Cerebellar cortex (tissue), 1 donor: ENCODE results near the gene TMCC3.
A peak's percentile ranks its signal among the peaks of the same experiment; 100 is the strongest.
"Not testable (repeated sequence)": the region's sequence is repeated elsewhere in the genome, so short reads cannot be mapped to it uniquely, and the experiment has no call there.

Experiments used
- DNase-seq: peaks from one replicate; pipeline ENCODE4 v3.0.0-alpha.2; 2015; ENCODE audit warnings: low spot score

TMCC3 gene, protein sequence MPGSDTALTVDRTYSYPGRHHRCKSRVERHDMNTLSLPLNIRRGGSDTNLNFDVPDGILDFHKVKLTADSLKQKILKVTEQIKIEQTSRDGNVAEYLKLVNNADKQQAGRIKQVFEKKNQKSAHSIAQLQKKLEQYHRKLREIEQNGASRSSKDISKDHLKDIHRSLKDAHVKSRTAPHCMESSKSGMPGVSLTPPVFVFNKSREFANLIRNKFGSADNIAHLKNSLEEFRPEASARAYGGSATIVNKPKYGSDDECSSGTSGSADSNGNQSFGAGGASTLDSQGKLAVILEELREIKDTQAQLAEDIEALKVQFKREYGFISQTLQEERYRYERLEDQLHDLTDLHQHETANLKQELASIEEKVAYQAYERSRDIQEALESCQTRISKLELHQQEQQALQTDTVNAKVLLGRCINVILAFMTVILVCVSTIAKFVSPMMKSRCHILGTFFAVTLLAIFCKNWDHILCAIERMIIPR

DNA sequence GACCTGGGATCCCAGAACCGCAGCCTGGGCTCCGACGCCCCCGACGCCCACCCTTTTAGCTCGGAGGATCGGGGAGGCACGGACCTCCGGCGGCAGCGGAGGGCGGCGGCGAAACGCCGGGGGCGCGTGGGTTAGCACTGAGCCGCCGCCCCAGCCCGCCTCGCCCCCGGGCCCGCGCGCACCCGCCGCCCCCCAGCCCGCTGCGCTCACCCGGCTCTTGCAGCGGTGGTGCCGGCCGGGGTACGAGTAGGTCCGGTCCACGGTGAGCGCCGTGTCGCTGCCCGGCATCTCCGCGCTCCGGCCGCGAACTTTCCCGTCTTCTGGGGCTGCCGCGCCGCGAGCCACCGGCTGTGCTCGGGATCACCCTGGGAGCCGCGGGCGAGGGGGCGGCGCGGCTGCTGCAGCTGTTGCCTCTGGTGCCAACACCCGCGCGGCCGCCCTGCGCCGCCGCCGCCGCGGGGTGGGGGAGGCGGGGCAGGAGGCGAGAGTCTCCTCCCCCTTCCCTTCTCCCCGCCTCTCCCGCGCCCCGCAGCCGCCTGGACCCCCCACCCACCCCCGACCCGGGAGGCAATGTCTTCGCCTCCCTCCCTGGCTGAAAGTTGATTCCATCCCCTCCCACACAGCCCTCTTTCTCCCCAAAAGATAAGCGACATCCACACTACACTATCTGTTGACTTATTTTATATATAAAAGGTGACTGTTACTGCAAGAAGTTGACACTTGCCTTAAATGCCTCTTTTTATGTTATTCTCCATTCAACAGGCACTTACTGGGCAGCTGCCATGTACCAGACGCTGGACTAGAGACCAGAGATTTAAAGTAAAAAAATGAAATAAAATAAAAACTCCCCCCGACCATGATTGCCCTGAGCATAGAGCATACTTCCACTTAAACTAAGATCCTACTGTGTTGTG lies at the start of gene TMCC3:
TMCC3 (minus strand) TSS at position 415 of the 914 bp plus-strand sequence; CDS start at position 288, 127 bp downstream.
- peak; percentile 20 for DNase-seq

DNA sequence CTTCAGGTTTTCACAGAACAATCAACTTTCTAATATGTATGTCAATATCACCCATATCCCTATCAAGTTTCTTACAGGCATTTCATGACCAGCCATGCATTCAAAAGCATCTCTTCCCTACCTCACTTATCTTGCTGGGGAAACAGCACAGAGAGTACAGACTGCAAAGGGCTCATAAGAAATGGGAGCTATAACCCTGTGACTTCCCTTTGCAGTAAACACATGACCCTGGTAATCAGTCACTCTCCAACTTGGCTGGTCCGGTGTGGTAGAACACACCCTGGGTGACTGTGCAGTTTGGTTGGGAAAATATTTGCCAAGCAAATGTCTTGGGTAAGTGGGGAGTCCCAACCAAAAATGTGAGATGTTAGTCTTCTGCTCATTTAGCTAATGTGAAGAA lies 49.4 kb upstream of the TMCC3 start:
- DNase-seq, result no peak

DNA sequence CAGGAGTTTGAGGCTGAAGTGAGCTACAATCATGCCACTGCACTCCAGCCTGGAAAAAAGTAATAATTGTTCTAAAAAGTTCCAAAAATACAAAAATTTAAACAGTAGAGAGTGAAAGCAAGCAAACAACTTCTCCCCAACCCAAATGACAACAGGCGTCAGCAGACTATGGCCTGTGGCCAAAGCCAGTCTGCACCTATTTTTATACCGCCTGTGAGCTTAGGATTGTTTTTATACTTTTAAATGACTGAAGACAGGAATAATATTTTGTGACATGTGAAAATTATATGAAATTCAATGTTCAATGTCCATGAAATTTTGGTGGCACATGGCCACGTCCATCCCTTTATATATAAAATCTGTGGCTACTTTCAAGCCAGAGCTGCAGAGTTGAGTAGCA lies 48.2 kb upstream of the TMCC3 start:
- no peak for DNase-seq

DNA sequence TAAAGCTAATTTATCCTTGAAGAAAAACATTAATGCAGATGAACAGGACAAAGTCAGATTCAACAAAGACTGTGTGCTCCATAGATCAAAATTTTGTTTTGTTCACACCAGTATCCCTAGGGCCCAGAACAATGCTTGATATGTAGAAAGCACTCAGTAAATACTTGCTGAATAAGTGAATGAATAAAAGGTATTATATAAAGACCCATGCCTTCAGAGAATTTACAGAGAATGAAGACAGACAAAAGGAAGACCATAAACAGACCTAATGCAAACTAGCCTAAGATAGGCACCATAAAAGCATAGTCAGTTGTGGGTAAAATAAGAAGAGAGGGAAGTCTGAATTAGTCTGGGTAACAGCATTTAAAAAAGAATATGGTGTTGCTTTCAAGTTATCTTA lies 47.3 kb upstream of the TMCC3 start:
- no peak for DNase-seq

DNA sequence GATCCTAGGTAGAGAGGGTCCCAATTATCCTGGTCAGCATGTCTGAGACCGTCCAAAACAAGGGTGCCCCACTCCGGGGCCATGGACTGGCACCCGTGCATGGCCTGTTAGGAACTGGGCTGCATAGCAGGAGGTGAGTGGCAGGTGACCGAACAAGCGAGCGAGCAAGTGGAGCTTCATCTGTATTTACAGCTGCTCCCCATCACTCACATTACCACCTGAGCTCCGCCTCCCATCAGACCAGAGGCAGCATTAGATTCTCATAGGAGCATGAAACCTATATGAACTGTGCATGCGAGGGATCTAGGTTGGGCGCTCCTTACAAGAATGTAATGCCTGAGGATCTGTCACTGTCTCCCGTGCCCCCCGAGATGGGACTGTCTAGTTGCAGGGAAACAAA lies 44.4 kb upstream of the TMCC3 start:
- no peak for DNase-seq

DNA sequence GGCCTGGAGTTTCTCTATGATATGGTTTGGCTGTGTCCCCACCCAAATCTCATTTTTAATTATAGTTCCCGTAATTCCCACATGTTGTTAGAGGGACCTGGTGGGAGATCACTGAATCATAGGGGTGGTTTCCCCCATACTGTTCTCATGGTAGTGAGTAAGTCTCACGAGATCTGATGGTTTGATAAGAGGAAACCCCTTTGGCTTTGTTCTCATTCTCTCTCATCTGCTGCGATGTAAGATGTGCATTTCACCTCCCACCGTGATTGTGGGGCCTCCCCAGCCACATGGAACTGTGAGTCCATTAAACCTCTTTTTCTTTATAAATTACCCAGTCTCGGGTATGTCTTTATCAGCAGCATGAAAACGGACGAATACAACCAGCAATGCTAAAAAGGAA lies 42.5 kb upstream of the TMCC3 start:
- not testable (repeated sequence) for DNase-seq

DNA sequence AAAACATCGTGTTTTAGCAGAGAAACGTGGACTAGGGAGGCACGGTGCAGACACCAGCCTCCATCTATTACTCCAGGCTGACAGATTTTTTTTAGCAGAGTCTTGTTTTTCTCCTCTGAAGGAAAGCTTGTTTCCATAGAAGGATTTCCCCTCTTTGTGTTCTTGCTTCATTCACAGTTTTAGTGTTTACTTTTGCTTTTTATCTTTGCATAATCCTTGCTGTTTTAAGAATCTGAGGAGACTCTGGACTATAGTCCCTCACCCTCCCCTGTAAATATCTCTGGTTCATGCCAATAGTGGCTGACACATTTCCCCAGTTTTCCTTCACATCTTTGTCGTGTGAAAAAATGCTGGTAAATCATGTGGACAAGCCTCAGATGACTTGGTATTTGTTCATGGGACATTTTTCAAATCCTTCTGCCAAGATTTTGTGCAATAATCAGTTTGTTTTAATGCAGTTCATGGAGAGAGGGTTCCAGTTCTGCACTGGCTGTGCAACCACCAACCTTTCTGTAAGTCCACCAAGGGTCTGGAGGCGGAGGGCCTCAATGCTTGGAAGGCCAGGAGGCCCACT lies 39.9 kb upstream of the TMCC3 start:
- DNase-seq, result no peak

DNA sequence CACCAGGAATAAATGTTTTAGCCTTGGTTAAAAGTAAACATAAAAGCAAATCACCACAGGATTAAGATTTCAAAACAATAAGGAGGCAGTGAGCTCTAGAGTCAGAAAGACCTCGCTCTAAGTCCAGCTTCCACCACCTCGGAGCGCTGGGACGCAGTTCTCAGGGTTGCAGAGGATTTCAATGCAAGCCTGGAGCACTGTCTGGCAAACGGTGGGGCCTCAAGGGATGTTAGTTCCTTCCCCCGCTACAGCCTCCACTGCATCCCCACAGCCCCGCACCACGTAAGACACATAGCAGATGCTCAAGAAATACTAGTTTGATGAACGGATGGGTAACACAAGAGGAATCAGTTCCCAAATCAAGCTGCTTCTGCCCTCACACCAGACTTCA lies 39.3 kb upstream of the TMCC3 start:
- no peak for DNase-seq

DNA sequence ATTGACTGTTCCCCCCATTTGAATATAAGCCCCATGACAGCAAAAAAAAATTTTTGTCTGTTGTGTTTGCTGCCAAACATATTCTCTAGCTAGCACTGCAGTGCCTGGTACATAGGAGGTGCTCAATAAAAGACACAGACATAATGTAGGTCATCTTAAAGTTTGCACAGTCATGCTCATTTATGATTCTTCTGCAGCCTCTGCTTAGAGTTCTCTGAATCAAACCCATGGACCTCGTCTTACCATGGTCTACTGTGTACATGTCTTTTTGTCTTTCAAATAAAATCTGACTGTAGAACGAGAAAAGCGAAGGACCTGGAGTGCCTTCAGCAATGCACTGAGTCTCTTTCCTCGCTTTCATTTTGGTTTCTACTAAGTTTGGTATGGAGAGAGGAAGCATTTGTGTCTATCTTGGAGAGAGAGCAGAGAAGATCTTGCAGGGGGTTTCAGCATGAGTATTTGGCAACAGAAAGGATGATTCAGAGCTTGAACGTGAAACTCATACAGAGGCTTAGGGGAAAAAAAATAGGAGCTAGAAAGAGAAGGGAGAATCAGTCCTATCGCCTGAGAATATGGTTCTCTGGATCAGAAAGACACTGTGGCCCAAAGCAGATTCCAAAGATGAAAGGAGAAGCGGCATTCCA lies 38.8 kb upstream of the TMCC3 start:
- DNase-seq, result no peak

DNA sequence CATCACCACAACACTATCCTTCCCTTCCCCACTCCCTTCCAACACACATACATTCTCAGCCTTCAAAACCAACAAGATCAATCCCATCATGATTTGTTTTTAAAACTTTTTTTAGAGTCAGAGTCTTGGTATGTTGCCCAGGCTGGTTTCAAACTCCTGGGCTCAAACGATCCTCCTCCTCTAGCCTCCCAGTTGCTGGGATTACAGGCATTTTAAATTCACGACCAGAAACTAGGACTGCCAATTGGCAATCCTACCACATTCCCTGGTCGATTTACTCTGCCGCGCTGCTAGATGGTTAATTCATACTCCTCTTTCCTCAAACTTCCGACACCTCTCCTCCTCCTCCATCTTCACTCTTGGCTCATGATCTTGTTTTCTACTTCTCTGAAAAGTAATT lies 37.5 kb upstream of the TMCC3 start:
- DNase-seq, result no peak

DNA sequence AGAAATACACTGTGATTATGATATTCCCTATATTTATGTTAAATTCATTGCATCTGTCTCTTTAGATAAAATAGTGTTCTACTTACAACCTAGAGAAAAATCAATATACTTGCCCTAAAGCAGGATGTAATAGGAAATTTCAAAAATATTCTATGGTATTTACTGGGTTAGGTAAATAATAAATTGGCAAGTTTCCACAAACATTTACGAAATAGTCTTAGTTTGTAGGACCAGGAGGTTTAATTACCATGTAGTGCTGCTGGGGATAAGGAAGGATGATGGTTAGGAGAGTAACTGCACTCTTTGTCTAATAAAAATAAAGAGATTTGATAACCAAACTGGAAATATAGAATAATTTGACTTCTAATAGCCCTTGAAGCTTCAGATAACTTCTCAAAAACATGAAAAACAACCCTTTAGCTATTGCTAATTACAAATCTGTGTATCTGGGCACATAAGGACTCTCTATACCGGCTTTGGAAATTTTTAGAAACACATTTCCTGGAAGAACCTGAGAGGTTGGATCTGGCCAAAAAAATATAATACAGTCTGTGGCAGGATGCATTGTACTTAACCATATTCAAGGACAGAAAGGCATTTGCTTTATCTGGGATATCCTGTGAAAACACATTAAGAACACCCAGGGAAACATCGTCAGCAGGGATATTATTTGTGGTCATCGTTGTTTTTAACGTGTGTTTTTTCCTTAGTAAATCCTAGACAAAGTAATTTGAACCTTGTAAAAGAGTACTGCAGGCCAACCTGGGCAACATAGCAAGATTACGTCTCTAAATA lies 36.7 kb upstream of the TMCC3 start:
- no peak for DNase-seq

DNA sequence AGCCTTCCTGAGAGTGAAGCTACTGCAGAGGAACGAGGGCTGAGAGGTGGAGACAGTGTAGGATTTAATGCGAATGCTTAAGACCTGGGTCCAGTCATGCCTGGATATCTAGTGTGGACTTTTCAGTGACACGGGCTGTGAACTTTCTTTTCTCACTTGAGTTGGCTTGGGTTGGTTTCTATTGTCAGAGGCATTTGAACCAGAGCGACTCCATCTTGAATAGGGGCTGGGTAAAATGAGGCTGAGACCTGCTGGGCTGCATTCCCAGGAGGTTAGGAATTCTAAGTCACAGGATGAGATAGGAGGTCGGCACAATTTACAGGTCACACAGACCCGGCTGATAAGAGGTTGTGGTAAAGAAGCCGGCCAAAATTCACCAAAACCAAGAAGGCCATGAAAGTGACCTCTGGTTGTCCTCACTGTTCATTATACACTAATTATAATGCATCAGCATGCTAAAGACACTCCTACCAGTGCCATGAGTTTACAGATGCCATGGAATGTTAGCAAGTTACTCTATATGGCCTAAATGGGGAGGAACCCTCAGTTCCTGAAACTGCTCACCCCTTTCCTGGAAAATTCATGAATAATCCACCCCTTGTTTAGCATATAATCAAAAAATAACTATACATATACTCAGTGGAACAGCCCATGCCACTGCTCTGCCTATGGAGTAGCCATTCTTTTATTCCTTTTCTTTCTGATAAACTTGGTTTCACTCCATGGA lies 34.2 kb upstream of the TMCC3 start:
- DNase-seq, result no peak

DNA sequence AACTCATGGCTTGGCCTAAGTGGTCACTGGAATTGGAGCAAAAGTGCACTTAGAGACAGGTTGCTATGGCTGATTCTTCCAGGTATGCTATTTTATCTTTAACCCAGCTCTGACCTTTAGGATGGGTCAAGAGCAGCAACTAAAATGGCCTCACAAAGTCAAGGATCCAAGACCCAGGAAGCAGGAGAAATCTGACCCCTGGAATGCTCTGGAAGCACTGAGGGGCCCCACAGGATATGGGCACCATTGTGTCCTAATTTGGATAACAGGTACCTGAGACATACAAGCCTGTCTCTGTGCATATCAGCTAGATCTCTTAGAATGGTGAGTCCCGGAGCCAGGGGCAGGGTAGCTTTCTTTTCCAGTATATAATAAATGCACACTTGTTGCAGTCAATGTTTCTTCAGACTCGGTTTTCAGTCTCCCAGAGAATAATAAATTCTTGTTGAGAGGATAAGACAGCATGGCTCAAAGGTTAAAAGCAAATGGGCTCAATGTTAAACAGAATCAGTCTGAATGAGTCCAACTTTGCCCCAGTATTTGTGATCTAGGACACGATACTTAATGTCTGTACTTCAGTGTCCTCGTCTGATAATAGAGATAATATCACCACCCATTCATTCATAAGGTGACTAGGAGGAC lies 29.3 kb upstream of the TMCC3 start:
- no peak for DNase-seq

DNA sequence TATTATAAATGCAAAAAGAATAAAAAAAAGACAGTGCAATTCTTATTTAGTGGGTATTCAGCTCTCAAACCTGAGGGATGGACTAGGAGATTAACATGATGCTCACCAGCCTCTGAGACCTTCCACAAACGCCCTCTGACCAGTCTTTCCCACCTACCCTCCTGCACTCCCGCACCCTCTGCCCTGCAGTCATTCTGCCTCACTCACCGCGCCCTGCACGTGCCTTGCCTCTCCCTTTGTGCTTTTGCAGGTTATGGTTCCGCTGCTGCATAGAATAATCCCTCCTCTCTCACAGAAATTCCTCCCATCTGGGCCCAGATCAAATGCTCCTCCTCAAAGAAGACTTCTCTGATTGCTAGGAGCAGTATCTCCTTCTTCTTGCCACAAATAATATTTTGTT lies 28.5 kb upstream of the TMCC3 start:
- DNase-seq, result no peak

DNA sequence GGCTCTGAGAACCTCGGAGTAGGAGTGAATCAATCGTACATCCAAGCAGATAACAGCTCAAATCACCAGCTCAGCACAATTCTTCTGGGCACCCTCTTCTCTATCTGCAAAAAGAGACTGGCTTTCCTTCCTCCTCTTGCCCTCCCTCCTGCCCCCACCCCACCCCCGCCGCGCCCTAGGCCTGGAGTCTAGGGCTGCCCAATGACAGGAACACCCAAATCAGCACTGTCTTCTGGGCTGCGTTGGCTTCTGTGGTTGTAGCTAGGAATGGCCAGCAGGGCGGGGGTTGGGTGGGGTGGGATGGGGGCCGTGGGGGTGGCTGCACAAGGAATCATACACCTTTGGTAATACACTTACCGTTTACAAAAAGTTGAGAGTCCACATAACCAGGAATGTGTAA lies 28.0 kb upstream of the TMCC3 start:
- no peak for DNase-seq

DNA sequence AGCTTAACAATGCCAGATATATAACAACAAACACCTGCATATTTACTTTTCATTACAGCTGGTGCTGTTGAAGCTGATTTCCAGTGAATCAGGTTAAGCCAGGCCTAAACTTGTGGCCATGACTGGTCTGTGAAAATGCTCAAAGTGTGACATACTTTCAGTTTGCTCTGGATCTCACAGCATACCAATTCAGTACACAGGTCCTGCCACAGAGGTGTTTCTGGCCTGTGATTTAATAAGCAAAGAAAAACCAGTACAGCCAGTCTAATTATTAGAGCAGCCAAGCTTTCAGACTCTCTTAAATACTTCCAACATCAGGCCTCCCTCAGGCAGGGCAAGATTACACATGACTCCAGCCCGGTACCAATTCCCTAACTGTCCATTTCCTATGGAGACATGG lies 27.4 kb upstream of the TMCC3 start:
- no peak for DNase-seq

DNA sequence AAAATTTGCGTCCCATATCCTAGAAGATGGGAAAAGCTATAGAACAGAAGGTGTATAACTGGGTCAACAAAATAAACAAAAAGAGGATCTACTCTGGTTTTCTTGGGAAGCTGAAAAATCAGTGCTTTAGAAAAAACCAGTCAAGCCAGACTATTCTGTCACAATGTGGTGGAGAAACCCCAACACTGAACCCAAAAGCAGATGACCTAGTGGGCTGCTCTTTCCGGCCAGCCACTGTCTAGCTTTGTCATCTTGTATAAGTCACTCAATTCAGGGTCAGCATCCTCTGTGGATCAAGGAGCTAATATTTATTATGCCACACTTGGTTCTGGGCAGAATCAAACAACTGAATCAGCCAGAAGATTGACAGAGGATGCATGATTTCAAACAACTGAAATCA lies 26.6 kb upstream of the TMCC3 start:
- DNase-seq, result no peak

DNA sequence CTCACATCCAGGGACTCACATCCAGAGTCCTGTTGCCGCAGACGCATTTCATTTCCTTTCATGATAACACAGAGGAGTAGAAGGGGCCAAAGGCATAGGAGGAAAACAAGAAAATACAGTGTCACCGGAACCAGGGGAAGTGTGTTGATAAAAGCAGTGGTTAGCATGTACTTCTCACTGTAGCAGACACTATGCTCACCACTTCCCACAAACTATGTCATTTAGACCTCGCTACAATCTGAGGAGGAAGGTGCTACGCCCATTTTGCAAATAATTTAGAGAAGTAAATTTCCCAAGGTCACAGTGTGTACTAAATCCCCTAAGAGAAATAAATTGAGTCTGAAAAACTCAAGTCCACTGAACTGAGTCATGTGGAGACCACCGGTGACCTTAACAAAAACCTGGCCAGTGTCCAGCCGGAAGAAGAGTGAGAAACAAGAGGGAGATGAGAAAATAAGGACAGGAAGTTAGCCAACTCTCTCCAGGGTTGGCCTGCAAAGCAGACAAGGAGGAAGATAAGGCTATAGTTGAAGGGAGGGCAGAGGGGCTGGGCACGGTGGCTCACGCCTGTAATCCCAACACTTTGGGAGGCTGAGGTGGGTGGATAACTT lies 25.8 kb upstream of the TMCC3 start:
- no peak for DNase-seq

DNA sequence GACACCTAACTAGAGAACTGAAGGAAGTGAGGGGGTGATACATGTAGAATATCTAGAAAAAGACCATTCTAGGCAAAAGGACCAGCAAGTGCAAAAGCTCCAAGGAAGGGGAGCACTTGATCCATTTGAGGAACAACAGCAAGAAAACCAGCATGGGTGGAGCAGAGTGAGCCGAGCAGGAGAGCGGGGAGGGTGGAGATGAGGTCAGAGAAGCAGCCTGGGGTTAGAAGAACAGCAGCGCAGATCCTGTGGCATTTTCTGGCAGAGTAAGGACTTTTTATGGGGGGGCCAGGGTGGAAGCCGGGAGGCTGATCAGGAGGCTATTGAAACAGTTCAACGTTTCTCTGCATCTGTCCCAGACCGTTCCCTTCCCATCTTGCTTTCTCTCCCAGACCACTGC lies 24.5 kb upstream of the TMCC3 start:
- no peak for DNase-seq

DNA sequence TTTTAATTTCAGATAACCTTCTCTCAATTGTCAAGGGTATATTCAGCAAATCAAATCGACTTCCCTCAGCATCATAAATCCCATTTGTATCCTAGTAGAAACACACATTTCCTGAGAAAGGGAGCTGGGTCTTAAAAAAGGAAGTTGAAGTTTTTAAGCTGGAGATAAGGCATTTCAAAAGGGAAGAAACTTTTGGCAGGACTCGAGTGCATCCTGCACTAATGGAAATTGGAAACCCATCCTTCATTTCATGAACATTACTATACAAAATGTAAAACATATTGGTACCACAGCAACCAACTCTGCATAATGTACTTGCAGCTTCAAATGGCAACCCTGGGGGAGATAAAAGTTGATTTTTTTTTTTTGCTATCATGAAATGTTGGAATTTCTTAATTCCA lies 23.7 kb upstream of the TMCC3 start:
- no peak for DNase-seq
